GM12878 (cell line): Measurements from ENCODE around the gene IGFBP2. TPM values are rescaled to one million over a fixed set of nuclear protein-coding genes. Genes with fewer than 3 reads are reported as not detected.

Experiments used
- ATAC-seq: fragments of 200-7000 bp; cut with Tn5 transposase; 3 replicates; pipeline ENCODE4 v1.9.1; 2020; ENCODE audit warnings: mild to moderate bottlenecking, moderate library complexity
- Bru-seq: library from RNA; stranded (reverse); fragments of 400-500 nt; gene quantifications from one replicate; lab custom pipeline; 2021; lab: Mats Ljungman, UMichigan
- BruChase-seq, 2 experiments: library from RNA; stranded (reverse); fragments of 400-500 nt; gene quantifications; one replicate each; lab custom pipeline; 2021; lab: Mats Ljungman, UMichigan
- BruUV-seq: library from RNA; stranded (reverse); fragments of 400-500 nt; replicated peaks from 2 replicates; lab custom pipeline; 2021; lab: Mats Ljungman, UMichigan
- CTCF ChIA-PET: fragments of 300-600 bp; sonication (Branson Sonifier 250); formaldehyde crosslinking; extraction: SDS; loops from one replicate; lab custom pipeline; 2021; ENCODE audit warnings: inconsistent platforms; lab: Yijun Ruan, JAX
- POLR2A ChIA-PET: fragments of 350-600 bp; formaldehyde crosslinking; extraction: SDS; loops from one replicate; lab custom pipeline; 2021; ENCODE audit warnings: inconsistent platforms; lab: Charles Lee
- RAD21 ChIA-PET: fragments of 300-600 bp; sonication (Branson Sonifier 250); formaldehyde crosslinking; loops from one replicate; lab custom pipeline; 2023; ENCODE audit warnings: antibody characterized with exemption; ENCODE audit not compliant: unreplicated experiment; lab: Charles Lee
- SMC1A ChIA-PET: fragments of 300-600 bp; sonication (Branson Sonifier 250); formaldehyde crosslinking; loops from one replicate; lab custom pipeline; 2023; ENCODE audit not compliant: unreplicated experiment, uncharacterized antibody; lab: Charles Lee
- DNase-seq: peaks from one replicate; pipeline ENCODE4 v3.0.0-alpha.2; 2011; ENCODE audit warnings: low read depth, low spot score
- FAIRE-seq: peaks from 3 replicates; lab custom pipeline; 2011; peaks lifted over from hg19 to GRCh38; lab: Jason Lieb, UNC
- H2AFZ ChIP-seq: 2 replicates; pipeline ENCODE4 v1.6.0; 2011; ENCODE audit warnings: low read depth, low read length, control low read depth; ENCODE audit not compliant: control insufficient read depth
- H3K27ac ChIP-seq: 2 replicates; pipeline ENCODE4 v1.5.1; 2011; ENCODE audit warnings: control low read depth; ENCODE audit not compliant: control insufficient read depth, insufficient read depth
- H3K27me3 ChIP-seq, 2 experiments: replicated peaks in 1 of 2; 2 replicates each; pipeline versions ENCODE4 v1.6.0 to v1.6.1; 2011; ENCODE audit warnings: low read length in 1 of 2; ENCODE audit not compliant: control insufficient read depth in 2 of 2, insufficient read depth in 2 of 2
- H3K36me3 ChIP-seq, 2 experiments: 2 replicates each; pipeline ENCODE4 v1.5.1; 2011; ENCODE audit warnings: low read length in 1 of 2; ENCODE audit not compliant: control insufficient read depth in 2 of 2, insufficient read depth in 2 of 2
- H3K4me1 ChIP-seq: 2 replicates; pipeline ENCODE4 v1.6.1; 2011; ENCODE audit warnings: mild to moderate bottlenecking, low read length, moderate library complexity, mixed read lengths; ENCODE audit not compliant: control insufficient read depth, insufficient read depth
- H3K4me2 ChIP-seq: 2 replicates; pipeline ENCODE4 v1.6.0; 2011; ENCODE audit warnings: control low read depth; ENCODE audit not compliant: control insufficient read depth, insufficient read depth
- H3K4me3 ChIP-seq: fragments of 200-600 bp; sonication (generic); 2 replicates; pipeline ENCODE4 v1.5.1; 2016
- H3K79me2 ChIP-seq: 2 replicates; pipeline ENCODE4 v1.6.0; 2011; ENCODE audit warnings: low read length; ENCODE audit not compliant: control insufficient read depth, insufficient read depth
- H3K9ac ChIP-seq: 2 replicates; pipeline ENCODE4 v1.8.0; 2011; ENCODE audit warnings: low read length, control low read depth, mixed read lengths; ENCODE audit not compliant: control insufficient read depth, insufficient read depth
- H3K9me3 ChIP-seq: replicated peaks from 3 replicates; pipeline ENCODE4 v1.5.1; 2011; ENCODE audit warnings: mild to moderate bottlenecking, low read length; ENCODE audit not compliant: control insufficient read depth, insufficient read depth
- H4K20me1 ChIP-seq: 2 replicates; pipeline ENCODE4 v1.6.0; 2011; ENCODE audit not compliant: control insufficient read depth, insufficient read depth
- FOXK2 ChIP-seq: fragments of 450-650 bp; IDR thresholded peaks from 2 replicates; pipeline ENCODE4 v1.6.1; 2017; ENCODE audit warnings: mild to moderate bottlenecking, moderate library complexity
- NFXL1 ChIP-seq: fragments of 450-650 bp; IDR thresholded peaks from 2 replicates; pipeline ENCODE4 v1.6.1; 2017; ENCODE audit warnings: antibody characterized with exemption, mild to moderate bottlenecking, borderline replicate concordance
- WGBS: methylation state at CpG from one replicate; pipeline ENCODE4 v1.1.6; 2016; ENCODE audit warnings: low lambda C conversion rate; ENCODE audit not compliant: insufficient replicate concordance, insufficient coverage; ENCODE audit errors: missing lambda C conversion rate; 5-methylcytosine and 5-hydroxymethylcytosine counted together
- in situ Hi-C: fragments of 300-500 bp; cut with MboI; formaldehyde crosslinking; loops from 9 replicates; pipeline ENCODE4 v1.14.3; 2018; ENCODE audit warnings: mixed read lengths
- intact Hi-C: fragments of 100-400 bp; cut with micrococcal nuclease; formaldehyde crosslinking; loops from one replicate; pipeline ENCODE4 v1.14.2; 2022; ENCODE audit not compliant: unreplicated experiment
- long read RNA-seq, 2 experiments: library from polyadenylated mRNA; unstranded; transcript quantifications; one replicate each; pipeline ENCODE4 v2.0.0, GENCODE V29; 2019 to 2020
- polyA minus RNA-seq, 3 experiments: library from RNA; depleted of rRNA, polyadenylated mRNA; stranded (reverse); fragments of >200 nt; gene quantifications; 2 replicates each; pipeline ENCODE4 v1.2.3, GENCODE V29; 2011
- polyA plus RNA-seq, 11 experiments: library from polyadenylated mRNA; depleted of rRNA in 4 of 11; unstranded in 6 of 11; stranded (reverse) in 5 of 11; fragments of >200 nt; fragmentation: Nextera tagmentation in 4 of 11; fragmentation: Illumina TruSeq in 1 of 11; extraction: Ambion mirVana in 4 of 11; extraction: Trizol in 1 of 11; gene quantifications; 1 replicate in 1 of 11; 2 replicates in 10 of 11; pipeline versions ENCODE4 v1.2.1 to v1.2.3, GENCODE V29; 2011 to 2016; ENCODE audit warnings: inconsistent platforms in 2 of 11, missing spikeins in 2 of 11, low read depth in 1 of 11
- total RNA-seq, 4 experiments: library from RNA; depleted of rRNA in 3 of 4; stranded (reverse); fragments of >200 nt in 3 of 4; fragmentation: Illumina TruSeq in 1 of 4; extraction: Trizol in 1 of 4; gene quantifications; 2 replicates each; pipeline versions ENCODE4 v1.2.1 to v1.2.3, GENCODE V29; 2013 to 2021
- TF ChIP-seq, protein P1 (sequence below): IDR thresholded peaks from 2 replicates; pipeline ENCODE4 v1.6.1; 2012; ENCODE audit warnings: low read depth, low read length, improper control_type of control experiment

Gene IGFBP2, protein sequence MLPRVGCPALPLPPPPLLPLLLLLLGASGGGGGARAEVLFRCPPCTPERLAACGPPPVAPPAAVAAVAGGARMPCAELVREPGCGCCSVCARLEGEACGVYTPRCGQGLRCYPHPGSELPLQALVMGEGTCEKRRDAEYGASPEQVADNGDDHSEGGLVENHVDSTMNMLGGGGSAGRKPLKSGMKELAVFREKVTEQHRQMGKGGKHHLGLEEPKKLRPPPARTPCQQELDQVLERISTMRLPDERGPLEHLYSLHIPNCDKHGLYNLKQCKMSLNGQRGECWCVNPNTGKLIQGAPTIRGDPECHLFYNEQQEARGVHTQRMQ
- total RNA-seq (2013; cell fraction: nucleolus; rRNA removed): 5.3 and 6.7 TPM in 2 replicates
- 0.11 TPM in 1 of 2 replicates, not detected in the other for total RNA-seq (2014; rRNA removed)
- total RNA-seq (2014; rRNA removed; fragmentation: Illumina TruSeq; extraction: Trizol): not detected in 2 replicates
- 0.43 and 0.49 TPM in 2 replicates for total RNA-seq (2021)
- polyA plus RNA-seq (2011; ENCODE audit: low read depth): 0.92 TPM
- polyA plus RNA-seq (2011; rRNA removed): 0.62 and 1.5 TPM in 2 replicates
- polyA plus RNA-seq (2011; cell fraction: cytosol; rRNA removed): 1.7 and 1.8 TPM in 2 replicates
- 0.85 and 1.5 TPM in 2 replicates for polyA plus RNA-seq (2011; cell fraction: nucleus; rRNA removed)
- 5.5 and 5.7 TPM in 2 replicates for polyA plus RNA-seq (2012)
- polyA plus RNA-seq (2014; fragmentation: Illumina TruSeq; extraction: Trizol): not detected in 2 replicates
- not detected for polyA plus RNA-seq (2014; fragmentation: Nextera tagmentation; extraction: Ambion mirVana)
- polyA plus RNA-seq (2014; rRNA removed): not detected in 2 replicates
- under 1 TPM; 0.28 to 0.38 TPM for polyA plus RNA-seq (2016; fragmentation: Nextera tagmentation; extraction: Ambion mirVana)
- 0.67 TPM in 1 of 2 replicates, not detected in the other for polyA minus RNA-seq (2011; rRNA and poly(A)+ RNA removed)
- polyA minus RNA-seq (2011; cell fraction: cytosol; rRNA and poly(A)+ RNA removed): not detected in 2 replicates
- polyA minus RNA-seq (2011; cell fraction: nucleus; rRNA and poly(A)+ RNA removed): not detected in 2 replicates
- percentile 17 among the genes with signal in this experiment for Bru-seq, nascent RNA
- BruChase-seq, experiment 1, labeled RNA remaining after a 6-hour chase: percentile 31 among the genes with signal in this experiment
- BruChase-seq, experiment 2, labeled RNA remaining after a 2-hour chase: percentile 23 among the genes with signal in this experiment
- long read RNA-seq, experiment 1: 0 reads
- long read RNA-seq, experiment 2: 0 reads

DNA sequence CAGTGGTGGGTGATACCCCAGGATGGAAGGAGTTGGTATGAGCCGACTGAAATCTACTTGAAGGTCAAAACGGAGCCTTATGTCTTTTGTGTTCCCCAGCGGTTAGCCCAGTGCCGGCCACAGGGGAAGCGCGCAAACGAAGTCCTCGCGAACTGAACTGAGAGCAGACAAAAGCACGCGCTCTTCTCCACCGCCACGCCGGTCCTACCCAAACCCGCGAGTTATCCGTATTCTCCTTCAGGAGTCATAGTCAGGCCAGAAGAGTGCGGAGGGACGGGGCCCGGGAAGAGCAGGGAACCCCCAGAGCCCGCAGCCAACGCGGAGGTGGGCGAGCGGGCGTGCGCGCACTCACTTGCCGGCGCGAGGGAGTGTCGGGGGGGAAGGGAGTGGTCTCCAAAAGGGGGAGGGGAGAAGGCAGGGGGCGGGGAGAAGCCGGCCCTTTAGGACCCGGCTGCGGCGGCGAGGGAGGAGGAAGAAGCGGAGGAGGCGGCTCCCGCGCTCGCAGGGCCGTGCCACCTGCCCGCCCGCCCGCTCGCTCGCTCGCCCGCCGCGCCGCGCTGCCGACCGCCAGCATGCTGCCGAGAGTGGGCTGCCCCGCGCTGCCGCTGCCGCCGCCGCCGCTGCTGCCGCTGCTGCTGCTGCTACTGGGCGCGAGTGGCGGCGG is at the start of gene IGFBP2:
Gene IGFBP2 (plus strand): TSS at position 469 of the 664 bp plus-strand sequence. CDS start 104 bp downstream, at position 573.
- Histone ChIP-seq H2AFZ (no peak within 1 kb of the TSS; the same call in 1 of the 2 replicates), H3K4me3 (no peak within 1 kb of the TSS), H3K36me3 (no peaks in the 10 kb centered on the region), H3K9ac (no peak within 1 kb of the TSS), H3K27ac (no peak within 1 kb of the TSS), H4K20me1 (no peaks in the 10 kb centered on the region), H3K9me3 (no peaks in the 10 kb centered on the region), H3K79me2 (no peaks in the 10 kb centered on the region), H3K4me1 (no peaks in the 10 kb centered on the region), H3K4me2 (peak within 1 kb of the TSS; percentile 48; the same call in 1 of the 2 replicates), H3K27me3 (peaks cover 11 to 18% of the 10 kb centered on the region in 2 experiments)
- ChIA-PET SMC1A (interaction anchor here (1.5 kb wide), 1 partner anchor 12 kb away, joined by 3 read pairs; no protein-coding TSS in a partner anchor), CTCF (no interaction called here), POLR2A (interaction anchor here (0.5 kb wide), 1 partner anchor 179 kb away, joined by 4 read pairs; no protein-coding TSS in a partner anchor), RAD21 (no interaction called here)
- DNase-seq (no peak), ATAC-seq (no peak), FAIRE-seq (no peak)
- intact Hi-C loops (no loop called here), in situ Hi-C loops (no loop called here)
- 9% methylated on average over 36 of the region's 70 CpGs for WGBS
- no TSS peak for BruUV-seq
- TF ChIP-seq, protein P1, sequence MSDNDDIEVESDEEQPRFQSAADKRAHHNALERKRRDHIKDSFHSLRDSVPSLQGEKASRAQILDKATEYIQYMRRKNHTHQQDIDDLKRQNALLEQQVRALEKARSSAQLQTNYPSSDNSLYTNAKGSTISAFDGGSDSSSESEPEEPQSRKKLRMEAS: peak; percentile 32; the same call in 1 of the 2 replicates
- TF ChIP-seq NFXL1: no peak
- no peak for TF ChIP-seq FOXK2
